Osteoblast (primary cell): ENCODE results near the gene PRM1. TPM values are rescaled to one million over a fixed set of nuclear protein-coding genes. Genes with fewer than 3 reads are reported as not detected.
A peak's percentile ranks its signal among the peaks of the same experiment; 100 is the strongest.

Experiments used
- DNase-seq: peaks from one replicate; pipeline ENCODE4 v3.0.0; 2011; ENCODE audit warnings: low spot score, mixed read lengths; ENCODE audit not compliant: insufficient read length; ENCODE audit errors: missing footprints
- H2AFZ ChIP-seq: 2 replicates; pipeline ENCODE4 v1.6.0; 2011; ENCODE audit warnings: mild to moderate bottlenecking, low read length
- H3K27ac ChIP-seq: 2 replicates; pipeline ENCODE4 v1.5.1; 2011; ENCODE audit warnings: mild to moderate bottlenecking, low read depth, low read length, moderate library complexity
- H3K27me3 ChIP-seq: 2 replicates; pipeline ENCODE4 v1.6.0; 2012; ENCODE audit warnings: mild to moderate bottlenecking, control low read depth, inconsistent platforms, low read length, moderate library complexity; ENCODE audit not compliant: insufficient read depth
- H3K36me3 ChIP-seq: 2 replicates; pipeline ENCODE4 v1.5.1; 2011; ENCODE audit warnings: mild to moderate bottlenecking, low read length, control low read depth, moderate library complexity; ENCODE audit not compliant: insufficient read depth
- H3K4me1 ChIP-seq: 2 replicates; pipeline ENCODE4 v1.5.1; 2011; ENCODE audit warnings: mild to moderate bottlenecking, low read length, control low read depth, moderate library complexity; ENCODE audit not compliant: insufficient read depth
- H3K4me2 ChIP-seq: 2 replicates; pipeline ENCODE4 v1.6.0; 2011; ENCODE audit warnings: mild to moderate bottlenecking, low read length; ENCODE audit not compliant: insufficient read depth
- H3K4me3 ChIP-seq: fragments of 200-600 bp; sonication (generic); 3 replicates; pipeline ENCODE4 v1.5.1; 2012; ENCODE audit warnings: mild to moderate bottlenecking, low read length, inconsistent platforms; ENCODE audit not compliant: insufficient read depth
- H3K79me2 ChIP-seq: 2 replicates; pipeline ENCODE4 v1.6.0; 2012; ENCODE audit warnings: mild to moderate bottlenecking, low read length, control low read depth, inconsistent platforms; ENCODE audit not compliant: insufficient read depth
- H3K9me3 ChIP-seq: 2 replicates; pipeline ENCODE4 v1.5.1; 2011; ENCODE audit warnings: low read depth, low read length, control low read depth
- H4K20me1 ChIP-seq: 2 replicates; pipeline ENCODE4 v1.6.0; 2012; ENCODE audit warnings: mild to moderate bottlenecking, low read length, control low read depth; ENCODE audit not compliant: insufficient read depth
- CTCF ChIP-seq: IDR thresholded peaks from 2 replicates; pipeline ENCODE4 v1.5.1; 2011; ENCODE audit warnings: mild to moderate bottlenecking, low read depth, low read length, moderate library complexity; ENCODE audit errors: extremely low read depth
- total RNA-seq: library from RNA; depleted of rRNA; stranded (reverse); fragments of >200 nt; gene quantifications from 2 replicates; pipeline ENCODE4 v1.2.3, GENCODE V29; 2012

The PRM1 gene
- total RNA-seq, 1 donor: not detected

GRCh38 chr16:11274964-11275363 lies 6.2 kb downstream of the PRM1 start:
- H4K20me1 ChIP-seq: no peaks in the 10 kb centered on the region
- no peaks in the 10 kb centered on the region for H3K4me1 ChIP-seq
- H3K4me2 ChIP-seq: no peak overlapping the region
- no peak for TF ChIP-seq CTCF
- no peaks in the 10 kb centered on the region for H3K9me3 ChIP-seq
- peak; percentile 21 for DNase-seq
- H3K27ac ChIP-seq: no peak overlapping the region
- H3K79me2 ChIP-seq: no peaks in the 10 kb centered on the region
- H3K4me3 ChIP-seq: no peak overlapping the region
- no peaks in the 10 kb centered on the region for H3K36me3 ChIP-seq
- no peak overlapping the region for H2AFZ ChIP-seq
- no peaks in the 10 kb centered on the region for H3K27me3 ChIP-seq

GRCh38 chr16:11273721-11274324 lies 7.3 kb downstream of the PRM1 start:
- Histone ChIP-seq H3K4me1 (no peaks in the 10 kb centered on the region), H3K27me3 (no peaks in the 10 kb centered on the region), H4K20me1 (no peaks in the 10 kb centered on the region), H3K36me3 (no peaks in the 10 kb centered on the region), H3K4me3 (no peak overlapping the region), H3K79me2 (no peaks in the 10 kb centered on the region), H3K4me2 (no peak overlapping the region), H3K9me3 (no peaks in the 10 kb centered on the region), H3K27ac (no peak overlapping the region), H2AFZ (no peak overlapping the region)
- no peak for TF ChIP-seq CTCF
- DNase-seq: peak; percentile 34

- H2AFZ ChIP-seq: no peak within 1 kb of the TSS
- H3K79me2 ChIP-seq: no peaks in the 10 kb centered on the region
- peak; percentile 30 for DNase-seq
- H4K20me1 ChIP-seq: no peaks in the 10 kb centered on the region
- H3K27ac ChIP-seq: no peak within 1 kb of the TSS
- TF ChIP-seq CTCF: no peak
- no peaks in the 10 kb centered on the region for H3K4me1 ChIP-seq
- no peak within 1 kb of the TSS for H3K4me2 ChIP-seq
- no peak within 1 kb of the TSS for H3K4me3 ChIP-seq
- no peaks in the 10 kb centered on the region for H3K9me3 ChIP-seq
- H3K27me3 ChIP-seq: peaks cover 4% of the 10 kb centered on the region
- no peaks in the 10 kb centered on the region for H3K36me3 ChIP-seq
Measured at GRCh38 chr16:11272921-11273720, 8.0 kb downstream of the PRM1 start, which contains the start of gene PRM3. PRM3 (minus strand) TSS chr16:11273629; CDS start chr16:11273595, 34 bp downstream.

- no peak overlapping the region for H3K27ac ChIP-seq
- no peak for TF ChIP-seq CTCF
- peaks cover 4% of the 10 kb centered on the region for H3K27me3 ChIP-seq
- H3K4me2 ChIP-seq: no peak overlapping the region
- H3K4me1 ChIP-seq: no peaks in the 10 kb centered on the region
- peak; percentile 10 for DNase-seq
- H4K20me1 ChIP-seq: no peaks in the 10 kb centered on the region
- no peak overlapping the region for H3K4me3 ChIP-seq
- H3K79me2 ChIP-seq: no peaks in the 10 kb centered on the region
- no peaks in the 10 kb centered on the region for H3K9me3 ChIP-seq
- H3K36me3 ChIP-seq: no peaks in the 10 kb centered on the region
- no peak overlapping the region for H2AFZ ChIP-seq
Measured at GRCh38 chr16:11272484-11272883, 8.6 kb downstream of the PRM1 start.
